Measurements from ENCODE around the gene KIFC3.

Gene KIFC3

DNA sequence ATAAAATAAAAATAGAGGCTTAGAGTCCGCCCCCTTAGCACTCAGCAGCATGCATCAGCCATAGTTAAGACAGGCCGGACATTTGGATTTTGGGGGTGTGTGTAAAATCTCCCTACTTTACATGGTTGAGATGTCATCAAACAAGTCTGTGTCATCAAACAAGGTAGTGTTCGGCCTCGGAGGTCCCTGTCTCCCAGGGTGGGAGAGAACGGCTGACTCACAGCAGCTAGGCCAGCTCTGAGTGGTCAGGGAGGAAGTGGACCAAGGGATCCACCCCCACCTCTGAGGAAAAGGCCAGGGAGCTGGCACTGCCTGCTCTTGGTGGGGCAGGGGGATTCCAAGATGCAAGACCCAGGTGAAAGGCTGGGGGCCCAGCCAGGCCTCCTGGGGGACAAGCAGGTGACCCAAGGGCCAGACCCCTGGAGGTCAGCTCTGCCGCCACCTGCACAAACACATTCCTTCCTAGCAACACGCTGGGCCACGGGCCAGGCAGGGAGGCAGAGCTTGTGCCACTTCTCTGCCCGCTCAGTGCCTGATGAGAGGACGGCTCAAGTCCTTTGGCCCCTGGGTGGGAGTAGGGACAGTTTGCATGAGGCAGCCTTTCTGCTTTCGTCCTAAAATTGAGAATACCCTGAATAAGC is 28.5 kb downstream of the KIFC3 start:
- TF ChIP-seq, protein P1, sequence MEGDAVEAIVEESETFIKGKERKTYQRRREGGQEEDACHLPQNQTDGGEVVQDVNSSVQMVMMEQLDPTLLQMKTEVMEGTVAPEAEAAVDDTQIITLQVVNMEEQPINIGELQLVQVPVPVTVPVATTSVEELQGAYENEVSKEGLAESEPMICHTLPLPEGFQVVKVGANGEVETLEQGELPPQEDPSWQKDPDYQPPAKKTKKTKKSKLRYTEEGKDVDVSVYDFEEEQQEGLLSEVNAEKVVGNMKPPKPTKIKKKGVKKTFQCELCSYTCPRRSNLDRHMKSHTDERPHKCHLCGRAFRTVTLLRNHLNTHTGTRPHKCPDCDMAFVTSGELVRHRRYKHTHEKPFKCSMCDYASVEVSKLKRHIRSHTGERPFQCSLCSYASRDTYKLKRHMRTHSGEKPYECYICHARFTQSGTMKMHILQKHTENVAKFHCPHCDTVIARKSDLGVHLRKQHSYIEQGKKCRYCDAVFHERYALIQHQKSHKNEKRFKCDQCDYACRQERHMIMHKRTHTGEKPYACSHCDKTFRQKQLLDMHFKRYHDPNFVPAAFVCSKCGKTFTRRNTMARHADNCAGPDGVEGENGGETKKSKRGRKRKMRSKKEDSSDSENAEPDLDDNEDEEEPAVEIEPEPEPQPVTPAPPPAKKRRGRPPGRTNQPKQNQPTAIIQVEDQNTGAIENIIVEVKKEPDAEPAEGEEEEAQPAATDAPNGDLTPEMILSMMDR (IDR thresholded peaks at IDR 0.05; ENCODE audit: low read depth, low read length) = no peak
- no peak for DNase-seq (ENCODE audit: extremely low read depth, low read depth)

DNA sequence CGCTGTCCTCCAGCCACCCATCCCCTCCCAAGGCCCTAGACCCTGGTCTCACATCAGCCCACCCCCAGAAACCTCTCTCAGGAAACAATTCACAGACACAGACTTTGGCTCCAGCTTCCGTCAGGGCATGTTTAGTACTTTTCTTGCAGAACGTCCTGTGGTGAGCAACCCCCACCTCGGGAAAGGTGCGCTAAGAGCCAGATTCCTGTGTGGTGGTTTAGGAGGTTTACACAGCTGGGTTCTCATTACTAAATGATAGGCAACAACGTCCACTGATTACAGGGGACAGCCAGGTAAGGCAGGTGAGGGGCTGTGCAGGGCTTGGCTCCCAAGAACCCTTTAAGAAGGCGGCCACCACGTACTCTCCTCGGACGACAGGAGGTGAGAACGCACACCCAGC is 29.3 kb downstream of the KIFC3 start:
- no peak for DNase-seq (ENCODE audit: extremely low read depth, low read depth)
- TF ChIP-seq, protein P1 (IDR thresholded peaks at IDR 0.05; ENCODE audit: low read depth, low read length) = no peak

DNA sequence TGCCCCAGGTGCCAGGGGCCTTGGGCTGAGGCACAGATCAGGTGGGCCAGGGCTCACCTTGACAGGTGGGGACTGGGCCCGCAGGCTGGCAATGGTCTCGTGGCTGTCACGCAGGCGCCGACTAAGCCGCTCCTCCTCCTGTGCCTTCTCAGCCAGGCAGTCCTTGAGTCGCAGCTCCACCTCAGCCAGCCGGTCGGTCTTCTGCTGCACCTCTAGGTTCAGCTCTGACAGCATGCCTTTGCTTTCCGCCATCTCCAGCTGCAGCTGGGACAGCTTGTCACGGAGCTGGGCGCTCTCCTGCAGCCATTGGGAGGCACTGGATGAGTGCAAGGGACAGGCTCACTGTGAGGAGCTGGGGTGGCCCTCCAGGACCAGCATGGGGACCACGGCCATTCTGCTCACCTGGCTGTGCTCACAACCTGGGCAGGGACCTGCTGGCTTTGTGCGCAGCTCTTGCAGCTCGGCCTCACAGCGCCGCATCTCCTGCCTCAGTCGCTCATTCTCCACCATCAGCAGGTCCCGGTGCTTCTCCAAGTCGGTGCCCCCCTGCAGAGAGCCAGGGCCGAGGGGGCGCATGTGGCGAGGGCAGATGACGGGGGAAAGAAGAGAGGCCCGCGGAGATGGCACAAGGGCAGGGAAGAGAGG is 31.0 kb downstream of the KIFC3 start:
- DNase-seq (ENCODE audit: extremely low read depth, low read depth) = no peak
- TF ChIP-seq, protein P1 (IDR thresholded peaks at IDR 0.05; ENCODE audit: low read depth, low read length) = no peak

DNA sequence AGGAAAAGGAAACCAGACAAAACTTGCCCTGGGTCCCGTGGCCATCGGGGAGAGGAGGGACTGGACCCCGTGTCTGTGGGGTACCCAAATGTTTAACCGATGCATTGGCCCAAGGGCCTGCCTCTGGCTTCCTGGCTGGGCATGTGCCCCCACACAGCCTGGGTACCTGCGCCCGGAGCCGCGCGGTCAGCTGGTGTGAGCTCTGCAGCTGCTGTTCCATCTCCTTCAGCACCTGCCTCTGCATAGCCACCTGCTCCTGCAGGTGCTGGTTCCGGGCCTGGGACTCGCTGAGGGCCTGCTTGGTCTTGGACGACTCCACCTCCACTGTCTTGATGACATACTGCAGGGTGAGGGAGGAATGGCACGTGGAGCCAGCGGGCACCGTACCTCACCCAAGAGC is 31.9 kb downstream of the KIFC3 start:
- no peak for DNase-seq (ENCODE audit: extremely low read depth, low read depth)
- TF ChIP-seq, protein P1 (IDR thresholded peaks at IDR 0.05; ENCODE audit: low read depth, low read length) = no peak

DNA sequence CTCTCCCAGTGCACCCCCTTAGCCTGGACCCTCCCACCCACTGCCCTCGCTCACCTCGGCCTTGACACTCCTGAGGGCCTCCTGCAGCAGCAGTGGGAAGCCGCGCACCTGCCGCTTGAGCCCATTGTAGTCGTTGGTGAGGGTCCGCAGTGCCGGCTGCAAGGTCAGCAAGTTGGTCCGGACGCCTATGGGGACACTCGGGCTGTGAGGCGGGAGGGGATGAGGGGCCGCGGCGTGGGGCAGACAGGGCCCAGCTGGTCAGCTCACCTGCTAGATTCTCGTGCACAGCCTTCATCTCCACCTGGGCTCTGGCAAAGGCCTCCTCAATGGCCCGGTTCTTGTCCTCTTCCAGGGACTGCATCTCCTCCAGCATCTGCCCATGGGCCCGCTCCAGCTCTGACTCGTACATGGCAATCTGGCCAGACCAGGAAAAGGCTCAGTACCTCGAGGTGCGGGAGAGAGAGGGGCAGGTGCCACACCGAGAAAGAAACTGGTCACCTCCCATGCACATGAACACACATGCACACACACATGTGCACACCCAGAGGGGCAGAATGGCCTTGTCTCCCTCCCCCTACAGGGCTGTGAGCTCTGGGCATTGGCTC is 32.6 kb downstream of the KIFC3 start:
- TF ChIP-seq, protein P1 (IDR thresholded peaks at IDR 0.05; ENCODE audit: low read depth, low read length) = no peak
- DNase-seq (ENCODE audit: extremely low read depth, low read depth) = no peak

DNA sequence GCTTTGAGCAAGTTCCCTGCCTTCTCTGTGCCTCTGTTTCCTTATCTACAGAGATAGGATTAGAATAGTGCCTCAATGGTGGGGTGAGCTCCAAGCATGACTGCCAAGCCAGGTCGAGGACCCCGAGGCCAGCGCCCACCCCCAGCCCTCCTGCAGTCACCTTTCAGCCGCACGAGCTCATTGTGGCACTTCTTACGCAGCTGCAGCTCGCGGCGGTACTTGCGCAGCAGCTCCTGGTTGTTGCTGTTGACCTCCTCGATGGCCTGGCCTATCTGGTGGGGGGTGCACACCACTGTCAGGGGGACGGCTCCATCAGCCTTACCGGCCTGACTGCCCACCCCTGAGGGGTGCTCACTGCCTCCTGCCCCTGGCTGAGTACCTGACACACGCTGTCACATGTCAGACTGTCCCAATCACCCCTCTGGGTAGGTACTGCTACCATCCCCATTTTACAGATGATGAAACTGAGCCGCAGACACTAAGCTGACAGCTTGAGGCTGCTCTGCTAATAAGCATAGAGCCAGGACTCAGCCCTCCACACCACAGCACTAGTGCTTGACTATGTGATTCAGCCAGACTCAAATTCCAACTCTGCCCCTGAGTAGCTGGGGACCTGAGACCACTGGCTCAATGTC is 35.5 kb downstream of the KIFC3 start:
- TF ChIP-seq, protein P1 (IDR thresholded peaks at IDR 0.05; ENCODE audit: low read depth, low read length) = no peak
- no peak for DNase-seq (ENCODE audit: extremely low read depth, low read depth)

All from AG09319 (cell line).